Mucosa of descending colon (tissue), 3 donors: ENCODE data around the gene ERBB2. TPM values are rescaled to one million over a fixed set of nuclear protein-coding genes. Genes with fewer than 3 reads are reported as not detected.

Experiments
- ATAC-seq: fragments of 200-7000 bp; cut with Tn5 transposase; one replicate; pipeline ENCODE4 v1.9.1; 2020; ENCODE audit warnings: mild to moderate bottlenecking, moderate library complexity
- DNase-seq, 3 donors: peaks; one replicate each; pipeline ENCODE4 v3.0.0-alpha.2; 2020
- H3K36me3 ChIP-seq: fragments of 200-600 bp; one replicate; pipeline ENCODE4 v1.8.0; 2021; ENCODE audit warnings: low read depth, mild to moderate bottlenecking
- H3K4me1 ChIP-seq: fragments of 200-600 bp; one replicate; pipeline ENCODE4 v1.8.0; 2021; ENCODE audit warnings: low read depth, mild to moderate bottlenecking
- H3K4me3 ChIP-seq: fragments of 200-600 bp; one replicate; pipeline ENCODE4 v1.8.0; 2021; ENCODE audit warnings: mild to moderate bottlenecking
- H3K9me3 ChIP-seq: fragments of 200-600 bp; one replicate; pipeline ENCODE4 v1.8.0; 2021; ENCODE audit warnings: mild to moderate bottlenecking
- intact Hi-C, 2 donors: fragments of 100-400 bp; cut with DNase I in 1 of 2; cut with micrococcal nuclease in 1 of 2; formaldehyde crosslinking; loops; one replicate each; pipeline versions ENCODE4 v1.11.0 to v1.11.1; 2022; cut with DNase I, micrococcal nuclease
- total RNA-seq, 3 donors: library from RNA; stranded (reverse); fragmentation: NEBNext Ultra II Directional in 2 of 3; extraction: Animal tissue kit (Norgen Biotek cat#: 25700) in 2 of 3; gene quantifications; one replicate each; pipeline versions ENCODE4 v1.2.1 to v1.2.4, GENCODE V29; 2021 to 2023
- TF ChIP-seq, protein P1 (sequence below): fragments of 200-600 bp; IDR thresholded peaks from one replicate; pipeline ENCODE4 v1.8.0; 2022; ENCODE audit warnings: antibody characterized with exemption, mild to moderate bottlenecking
- donor health status: DM: no; HTN: no; CAD: no; lungs with moderate emphysema.
- donor health status: DM: no; HTN: no; CAD: no.
- donor health status: DM: no; HTN: yes; CAD: no.

The ERBB2 gene
- total RNA-seq, 3 donors from 2014 or later, result 104 to 284 (median 161) TPM

DNA sequence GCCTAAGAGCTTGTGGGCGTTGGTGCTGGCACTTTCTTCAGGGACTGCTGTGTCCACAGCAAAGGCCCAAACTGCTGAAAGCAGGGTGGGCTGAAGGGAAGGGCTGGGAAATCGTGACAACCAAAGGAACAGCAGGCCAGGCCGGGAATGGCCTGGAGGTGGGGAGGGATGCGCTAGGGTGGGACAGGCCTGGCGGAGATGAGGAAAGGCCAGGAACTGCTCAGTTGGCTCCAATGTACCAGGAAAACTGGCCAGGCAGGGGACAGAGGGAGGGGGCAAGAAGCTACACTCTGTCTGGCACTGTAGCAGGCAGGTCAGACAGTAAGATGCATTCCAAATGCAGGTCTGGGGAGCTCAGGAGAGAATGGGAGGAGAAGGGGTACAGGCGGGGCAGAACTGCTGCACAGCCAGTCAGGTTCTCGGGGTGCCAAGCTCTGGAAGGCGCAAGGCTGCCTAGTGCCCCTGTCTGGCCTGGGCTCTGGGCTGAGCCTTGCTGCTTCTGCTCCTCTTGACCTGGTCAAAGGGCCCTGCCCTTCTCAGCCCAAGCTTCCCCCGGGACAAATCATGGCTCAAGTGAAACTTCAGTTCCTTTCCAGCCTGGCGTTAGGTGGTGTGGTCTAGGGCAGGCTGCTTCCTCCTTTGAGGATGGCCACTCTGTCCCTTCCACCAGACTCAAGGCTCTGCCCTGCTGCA, 24.3 kb upstream of the ERBB2 start:
- intact Hi-C loops, result no loop called here
- no peak overlapping the region for H3K4me3 ChIP-seq
- ATAC-seq (no peak), DNase-seq (no peak)
- H3K36me3 ChIP-seq, result no peaks in the 10 kb centered on the region
- TF ChIP-seq, protein P1, sequence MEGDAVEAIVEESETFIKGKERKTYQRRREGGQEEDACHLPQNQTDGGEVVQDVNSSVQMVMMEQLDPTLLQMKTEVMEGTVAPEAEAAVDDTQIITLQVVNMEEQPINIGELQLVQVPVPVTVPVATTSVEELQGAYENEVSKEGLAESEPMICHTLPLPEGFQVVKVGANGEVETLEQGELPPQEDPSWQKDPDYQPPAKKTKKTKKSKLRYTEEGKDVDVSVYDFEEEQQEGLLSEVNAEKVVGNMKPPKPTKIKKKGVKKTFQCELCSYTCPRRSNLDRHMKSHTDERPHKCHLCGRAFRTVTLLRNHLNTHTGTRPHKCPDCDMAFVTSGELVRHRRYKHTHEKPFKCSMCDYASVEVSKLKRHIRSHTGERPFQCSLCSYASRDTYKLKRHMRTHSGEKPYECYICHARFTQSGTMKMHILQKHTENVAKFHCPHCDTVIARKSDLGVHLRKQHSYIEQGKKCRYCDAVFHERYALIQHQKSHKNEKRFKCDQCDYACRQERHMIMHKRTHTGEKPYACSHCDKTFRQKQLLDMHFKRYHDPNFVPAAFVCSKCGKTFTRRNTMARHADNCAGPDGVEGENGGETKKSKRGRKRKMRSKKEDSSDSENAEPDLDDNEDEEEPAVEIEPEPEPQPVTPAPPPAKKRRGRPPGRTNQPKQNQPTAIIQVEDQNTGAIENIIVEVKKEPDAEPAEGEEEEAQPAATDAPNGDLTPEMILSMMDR, result no peak
- peaks cover 50% of the 10 kb centered on the region for H3K4me1 ChIP-seq
- H3K9me3 ChIP-seq, result no peaks in the 10 kb centered on the region

DNA sequence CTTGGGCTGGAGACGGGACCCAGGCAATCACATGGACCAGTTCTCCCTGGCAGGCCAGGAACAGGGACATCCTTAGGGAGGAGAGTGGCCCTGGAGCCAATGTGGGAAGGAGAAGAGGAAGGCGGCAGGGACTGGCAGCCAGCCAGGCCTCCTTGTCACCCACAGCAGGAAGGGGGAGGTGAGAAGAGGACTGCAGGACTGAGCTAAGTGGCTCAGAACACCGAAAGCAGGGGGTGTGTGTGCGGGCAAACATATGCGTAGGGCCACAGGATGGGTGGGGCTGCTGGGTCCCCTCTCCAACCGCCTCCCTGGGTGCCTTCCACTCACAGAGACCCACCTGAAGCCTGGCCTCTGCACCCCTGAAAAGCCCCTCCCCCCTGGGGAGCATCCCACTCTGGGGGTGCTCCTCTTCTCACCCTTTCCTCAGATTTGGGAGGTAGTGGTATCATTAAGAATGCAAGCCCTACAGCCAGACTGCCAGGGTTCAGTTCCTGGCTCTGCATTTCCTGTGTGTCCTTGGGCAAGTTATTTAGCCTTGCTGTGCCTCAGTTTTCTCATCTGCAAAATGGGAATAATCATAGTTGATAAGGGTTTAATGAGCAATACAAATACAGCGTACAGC, 23.6 kb upstream of the ERBB2 start:
- intact Hi-C loops, result no loop called here
- DNase-seq, result peak; percentile 86 to 89 (median 86)
- H3K9me3 ChIP-seq, result no peaks in the 10 kb centered on the region
- peak; percentile 54 for ATAC-seq
- peaks cover 50% of the 10 kb centered on the region for H3K4me1 ChIP-seq
- no peaks in the 10 kb centered on the region for H3K36me3 ChIP-seq
- H3K4me3 ChIP-seq, result no peak overlapping the region
- TF ChIP-seq, protein P1, result no peak

DNA sequence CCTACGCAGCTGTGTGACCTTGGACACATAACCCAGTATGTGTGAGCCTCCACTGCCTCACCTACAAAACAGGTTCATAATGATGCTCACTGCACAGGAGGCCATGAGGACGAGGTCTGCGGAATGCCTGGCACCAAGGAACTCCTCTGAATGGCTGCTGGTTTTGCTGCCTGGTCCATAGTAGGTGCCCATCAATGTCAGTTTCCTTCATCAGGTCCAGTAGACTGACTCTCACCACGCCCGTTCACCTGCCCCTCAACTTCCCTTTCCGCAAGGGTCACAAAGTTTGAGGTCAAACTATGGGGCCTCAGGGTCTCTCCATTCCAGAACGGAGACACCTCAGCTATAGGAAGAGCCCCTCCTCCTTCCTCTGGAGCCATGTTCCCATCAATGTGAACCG, 22.8 kb upstream of the ERBB2 start:
- Histone ChIP-seq H3K4me3 (no peak overlapping the region), H3K36me3 (no peaks in the 10 kb centered on the region), H3K4me1 (peaks cover 42% of the 10 kb centered on the region), H3K9me3 (no peaks in the 10 kb centered on the region)
- DNase-seq, result no peak
- TF ChIP-seq, protein P1, result no peak
- ATAC-seq, result no peak
- intact Hi-C loops, result no loop called here

DNA sequence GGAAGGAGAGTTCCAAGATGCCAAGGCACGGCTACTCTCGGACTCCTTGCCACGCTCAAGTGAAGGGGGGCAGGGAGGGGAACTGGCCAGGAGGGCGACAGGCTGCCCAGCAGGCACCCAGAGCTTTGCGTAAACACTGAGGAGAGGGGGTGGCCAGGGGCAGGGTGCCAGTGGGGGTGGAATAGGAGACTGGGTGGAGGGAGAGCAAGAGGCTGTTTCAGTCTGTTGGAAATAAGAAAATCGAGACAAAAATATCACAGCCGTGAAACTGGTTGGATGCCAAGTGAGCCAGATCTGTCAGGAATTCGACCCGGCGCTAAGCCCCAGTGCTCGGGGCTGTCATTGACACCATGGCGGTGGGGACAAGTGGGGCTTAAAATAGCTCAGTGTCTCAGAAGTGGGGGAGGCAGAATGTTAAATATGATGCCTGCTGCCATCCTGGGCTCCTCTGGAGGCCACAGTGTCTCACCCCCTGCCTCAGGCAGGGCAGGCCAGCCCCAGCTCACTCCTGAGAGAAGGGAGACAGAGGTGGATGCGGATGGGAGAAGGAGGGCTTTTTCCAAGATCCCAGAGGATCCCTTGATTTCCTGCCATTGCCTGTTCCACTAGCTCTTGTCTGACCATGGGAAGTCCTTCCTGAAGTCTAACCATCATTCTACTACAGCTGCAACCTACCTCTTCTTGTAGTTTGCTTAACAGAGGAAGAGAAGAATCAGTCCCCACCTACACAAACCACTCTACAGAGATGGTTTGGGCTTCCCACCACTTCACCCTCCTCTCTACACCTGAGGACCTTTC, 22.1 kb upstream of the ERBB2 start:
- intact Hi-C loops, result no loop called here
- DNase-seq (no peak), ATAC-seq (no peak)
- H3K36me3 ChIP-seq, result no peaks in the 10 kb centered on the region
- TF ChIP-seq, protein P1, result no peak
- no peak overlapping the region for H3K4me3 ChIP-seq
- no peaks in the 10 kb centered on the region for H3K9me3 ChIP-seq
- peaks cover 40% of the 10 kb centered on the region for H3K4me1 ChIP-seq

DNA sequence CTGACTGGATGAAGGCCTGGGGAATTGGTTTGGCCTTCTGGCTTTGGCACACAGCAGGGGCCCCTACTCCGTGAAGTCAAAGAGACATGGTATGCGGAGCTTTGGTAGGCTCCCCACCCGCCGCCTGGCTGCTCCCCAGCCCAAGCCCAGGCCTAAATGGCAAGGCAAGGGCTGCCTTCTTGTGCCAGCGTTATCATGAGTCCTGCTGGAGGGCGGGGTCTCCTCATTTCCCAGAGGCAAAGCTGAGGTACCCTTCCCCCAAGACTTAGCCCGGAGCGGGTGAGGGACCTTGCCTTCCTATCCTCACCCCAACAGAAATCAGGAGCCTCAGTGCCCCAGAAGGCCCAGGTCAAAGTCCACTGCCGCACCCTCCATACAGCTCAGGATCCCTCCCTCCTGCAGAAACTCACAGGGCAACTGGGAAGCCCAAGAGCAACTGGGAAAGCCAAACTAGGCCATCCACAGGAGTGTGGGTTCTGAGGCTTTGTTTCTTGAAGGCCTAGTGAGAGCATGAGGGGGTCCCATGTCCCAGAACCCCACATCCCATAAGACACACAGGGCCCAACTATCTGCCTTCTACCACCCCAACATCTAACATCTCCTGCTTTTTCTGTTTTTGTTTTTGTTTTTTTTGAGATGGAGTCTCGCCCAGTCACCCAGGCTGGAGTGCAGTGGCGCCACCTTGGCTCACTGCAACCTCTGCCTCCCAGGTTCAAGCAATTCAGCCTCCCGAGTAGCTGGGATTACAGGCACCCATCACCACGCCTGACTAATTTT, 21.3 kb upstream of the ERBB2 start:
- intact Hi-C loops, result no loop called here
- peak; percentile 90 to 96 (median 91) for DNase-seq
- Histone ChIP-seq H3K4me1 (peaks cover 40% of the 10 kb centered on the region), H3K36me3 (no peaks in the 10 kb centered on the region), H3K9me3 (no peaks in the 10 kb centered on the region), H3K4me3 (no peak overlapping the region)
- TF ChIP-seq, protein P1, result no peak
- peak; percentile 73 for ATAC-seq
